Measurements from ENCODE around the gene DOK6. TPM values are rescaled to one million over a fixed set of nuclear protein-coding genes. Genes with fewer than 3 reads are reported as not detected.
"Not testable (repeated sequence)": the region's sequence is repeated elsewhere in the genome, so short reads cannot be mapped to it uniquely, and the experiment has no call there.

The DOK6 gene
- total RNA-seq, 2 experiments from 2014 or later = not detected

GRCh38 chr18:69658103-69658502 lies 257.4 kb downstream of the DOK6 start:
- no peaks in the 10 kb centered on the region for H3K9me3 Mint-ChIP-seq
- H3K4me1 Mint-ChIP-seq (ENCODE audit: low read depth) = no peaks in the 10 kb centered on the region
- no peak for TF ChIP-seq CTCF (IDR thresholded peaks at IDR 0.05)
- CTCF ChIA-PET = no interaction called here
- H3K36me3 Mint-ChIP-seq (ENCODE audit: low read depth) = no peaks in the 10 kb centered on the region
- no peak overlapping the region for H3K4me3 Mint-ChIP-seq
- ATAC-seq (ENCODE audit: poor library complexity) (no peak), DNase-seq (no peak)
- POLR2A ChIA-PET = no interaction called here
- no peak overlapping the region for H3K27ac Mint-ChIP-seq
- H3K36me3 ChIP-seq (ENCODE audit: insufficient read depth, low read length) = no peaks in the 10 kb centered on the region
- intact Hi-C loops (cut with DNase I, micrococcal nuclease) = no loop called here
- no peak overlapping the region for H3K27ac ChIP-seq (ENCODE audit: low read depth in 1 of 2, low read length in 2 of 2)
- no peaks in the 10 kb centered on the region for H3K9me3 ChIP-seq (ENCODE audit: control insufficient read depth in 1 of 2, insufficient read depth in 1 of 2, low read length in 2 of 2)
- H3K4me3 ChIP-seq (ENCODE audit: low read length) = no peak overlapping the region
- H3K27me3 ChIP-seq (ENCODE audit: control insufficient read depth in 1 of 2, insufficient read depth in 2 of 2, low read length in 2 of 2) = no peaks in the 10 kb centered on the region
- peaks cover 14% of the 10 kb centered on the region for H3K27me3 Mint-ChIP-seq
- no peaks in the 10 kb centered on the region for H3K4me1 ChIP-seq (ENCODE audit: insufficient read depth, low read length)

- H3K36me3 ChIP-seq (ENCODE audit: insufficient read depth, low read length) = no peaks in the 10 kb centered on the region
- H3K27me3 ChIP-seq (ENCODE audit: control insufficient read depth in 1 of 2, insufficient read depth in 2 of 2, low read length in 2 of 2) = no peaks in the 10 kb centered on the region
- DNase-seq (no peak), ATAC-seq (ENCODE audit: poor library complexity) (no peak)
- no peaks in the 10 kb centered on the region for H3K4me1 ChIP-seq (ENCODE audit: insufficient read depth, low read length)
- H3K27ac ChIP-seq (ENCODE audit: low read depth in 1 of 2, low read length in 2 of 2) = no peak overlapping the region
- Mint-ChIP-seq H3K9me3 (no peaks in the 10 kb centered on the region), H3K27me3 (peaks cover 9% of the 10 kb centered on the region), H3K4me3 (no peak overlapping the region), H3K27ac (no peak overlapping the region), H3K4me1 (ENCODE audit: low read depth) (no peaks in the 10 kb centered on the region), H3K36me3 (ENCODE audit: low read depth) (no peaks in the 10 kb centered on the region)
- H3K9me3 ChIP-seq (ENCODE audit: control insufficient read depth in 1 of 2, insufficient read depth in 1 of 2, low read length in 2 of 2) = no peaks in the 10 kb centered on the region
- POLR2A ChIA-PET = no interaction called here
- CTCF ChIA-PET = no interaction called here
- no peak for TF ChIP-seq CTCF (IDR thresholded peaks at IDR 0.05)
- no peak overlapping the region for H3K4me3 ChIP-seq (ENCODE audit: low read length)
- intact Hi-C loops (cut with DNase I, micrococcal nuclease) = no loop called here
Measured at GRCh38 chr18:69658685-69659084, 258.0 kb downstream of the DOK6 start.

- DNase-seq (no peak), ATAC-seq (ENCODE audit: poor library complexity) (no peak)
- ChIA-PET POLR2A (no interaction called here), CTCF (no interaction called here)
- Histone ChIP-seq H3K4me1 (ENCODE audit: insufficient read depth, low read length) (no peaks in the 10 kb centered on the region), H3K9me3 (ENCODE audit: control insufficient read depth in 1 of 2, insufficient read depth in 1 of 2, low read length in 2 of 2) (no peaks in the 10 kb centered on the region), H3K27me3 (ENCODE audit: control insufficient read depth in 1 of 2, insufficient read depth in 2 of 2, low read length in 2 of 2) (no peaks in the 10 kb centered on the region), H3K4me3 (ENCODE audit: low read length) (no peak overlapping the region), H3K36me3 (ENCODE audit: insufficient read depth, low read length) (no peaks in the 10 kb centered on the region), H3K27ac (ENCODE audit: low read depth in 1 of 2, low read length in 2 of 2) (no peak overlapping the region)
- TF ChIP-seq CTCF (IDR thresholded peaks at IDR 0.05) = no peak
- Mint-ChIP-seq H3K36me3 (ENCODE audit: low read depth) (no peaks in the 10 kb centered on the region), H3K27me3 (peaks cover 9% of the 10 kb centered on the region), H3K4me3 (no peak overlapping the region), H3K4me1 (ENCODE audit: low read depth) (no peaks in the 10 kb centered on the region), H3K27ac (no peak overlapping the region), H3K9me3 (no peaks in the 10 kb centered on the region)
- intact Hi-C loops (cut with DNase I, micrococcal nuclease) = no loop called here
Measured at GRCh38 chr18:69659142-69659651, 258.5 kb downstream of the DOK6 start.

GRCh38 chr18:69662090-69662489 lies 261.4 kb downstream of the DOK6 start:
- H3K4me3 ChIP-seq (ENCODE audit: low read length); ATAC-seq (ENCODE audit: poor library complexity); H3K27me3 ChIP-seq (ENCODE audit: control insufficient read depth in 1 of 2, insufficient read depth in 2 of 2, low read length in 2 of 2); H3K9me3 ChIP-seq (ENCODE audit: control insufficient read depth in 1 of 2, insufficient read depth in 1 of 2, low read length in 2 of 2); H3K27ac ChIP-seq (ENCODE audit: low read depth in 1 of 2, low read length in 2 of 2); H3K36me3 Mint-ChIP-seq (ENCODE audit: low read depth); H3K4me3 Mint-ChIP-seq; H3K4me1 ChIP-seq (ENCODE audit: insufficient read depth, low read length); H3K4me1 Mint-ChIP-seq (ENCODE audit: low read depth); H3K27ac Mint-ChIP-seq; intact Hi-C loops (cut with DNase I, micrococcal nuclease); POLR2A ChIA-PET; H3K27me3 Mint-ChIP-seq; H3K36me3 ChIP-seq (ENCODE audit: insufficient read depth, low read length); H3K9me3 Mint-ChIP-seq: not testable (repeated sequence)
- CTCF ChIA-PET = interaction anchor here (1.0 kb wide), 1 partner anchor 15 kb away, joined by 3 read pairs; no protein-coding TSS in a partner anchor
- peak in 1 of 14 experiments; percentile 11 for DNase-seq

All from CD4-positive, alpha-beta T cell (primary cell).